Left lung (tissue), 10 donors: Measurements from ENCODE around the gene DNASE1. TPM values are rescaled to one million over a fixed set of nuclear protein-coding genes. Genes with fewer than 3 reads are reported as not detected.

Experiments
- ATAC-seq: fragments of 200-7000 bp; cut with Tn5 transposase; one replicate; pipeline ENCODE4 v1.9.1; 2020; ENCODE audit warnings: moderate library complexity
- DNase-seq, 4 donors: peaks; one replicate each; pipeline ENCODE4 v3.0.0-alpha.2; 2013 to 2020
- H3K27ac ChIP-seq, 2 donors: fragments of 200-600 bp; sonication (generic) in 1 of 2; one replicate each; pipeline versions ENCODE4 v1.5.0 to v1.8.0; 2020 to 2021
- H3K27me3 ChIP-seq, 2 donors: fragments of 200-600 bp; sonication (generic) in 1 of 2; one replicate each; pipeline versions ENCODE4 v1.5.0 to v1.8.0; 2020 to 2021
- H3K36me3 ChIP-seq, 2 donors: fragments of 200-600 bp; sonication (generic) in 1 of 2; one replicate each; pipeline versions ENCODE4 v1.5.0 to v1.8.0; 2020 to 2021
- H3K4me1 ChIP-seq, 2 donors: fragments of 200-600 bp; one replicate each; pipeline ENCODE4 v1.8.0; 2021
- H3K4me3 ChIP-seq, 2 donors: fragments of 200-600 bp; sonication (generic) in 1 of 2; one replicate each; pipeline versions ENCODE4 v1.5.0 to v1.8.0; 2020 to 2021; ENCODE audit warnings: mild to moderate bottlenecking in 1 of 2
- H3K9me3 ChIP-seq, 2 donors: fragments of 200-600 bp; sonication (generic) in 1 of 2; one replicate each; pipeline versions ENCODE4 v1.5.0 to v1.8.0; 2020 to 2021
- CTCF ChIP-seq, 2 donors: fragments of 200-600 bp; sonication (generic) in 1 of 2; IDR thresholded peaks; one replicate each; pipeline versions ENCODE4 v1.5.0 to v1.8.0; 2021; ENCODE audit warnings: antibody characterized with exemption in 2 of 2
- intact Hi-C, 2 donors: fragments of 100-400 bp; cut with DNase I; formaldehyde crosslinking; loops; one replicate each; pipeline versions ENCODE4 v1.11.2 to v1.14.2; 2022
- polyA plus RNA-seq, 6 donors: library from polyadenylated mRNA; unstranded; fragments of 120-200 nt; gene quantifications; one replicate each; pipeline ENCODE4 v1.2.1, GENCODE V29; 2013; ENCODE audit not compliant: insufficient read length in 6 of 6
- total RNA-seq, 2 donors: library from RNA; stranded (reverse); fragmentation: NEBNext Ultra II Directional; extraction: Animal tissue kit (Norgen Biotek cat#: 25700); gene quantifications; one replicate each; pipeline ENCODE4 v1.2.1, GENCODE V29; 2021
- donor health status: DM: no; HTN: yes; CAD: no.
- donor health status: DM: no; HTN: no; CAD: no.

Gene DNASE1
- total and polyA plus RNA-seq, 8 donors, result 14.6 to 30.0 (median 28.1) TPM

GRCh38 chr16:3706253-3707012, 51.9 kb downstream of the DNASE1 start:
- ATAC-seq, result no peak
- H3K27ac ChIP-seq, result no peak overlapping the region
- H3K9me3 ChIP-seq, result no peaks in the 10 kb centered on the region
- H3K36me3 ChIP-seq, result no peaks in the 10 kb centered on the region
- intact Hi-C loops, result no loop called here
- H3K27me3 ChIP-seq, result no peaks in the 10 kb centered on the region
- no peak for TF ChIP-seq CTCF (IDR thresholded peaks at IDR 0.05)
- H3K4me3 ChIP-seq, result no peak overlapping the region
- H3K4me1 ChIP-seq, result no peaks in the 10 kb centered on the region
- DNase-seq, result no peak

Other genes with a start within 250 kb of the DNASE1 start
- gene ZNF597, start 211.2 kb upstream of the DNASE1 start, total RNA-seq, result 1 to 10 TPM; 3.2 to 4.1 TPM
- 1 to 10 TPM; 4.0 to 4.8 (median 4.2) TPM for gene ZNF597, start 211.2 kb upstream of the DNASE1 start, polyA plus RNA-seq
- 10 to 100 TPM; 47.8 to 49.4 TPM for gene NAA60, start 211.0 kb upstream of the DNASE1 start, total RNA-seq
- 10 to 100 TPM; 35.9 to 54.6 (median 45.5) TPM for gene NAA60, start 211.0 kb upstream of the DNASE1 start, polyA plus RNA-seq
- not detected for gene C16orf90, start 159.2 kb upstream of the DNASE1 start, total RNA-seq
- under 1 TPM in 1 of 6 donors, not detected in 5; 0.15 TPM for gene C16orf90, start 159.2 kb upstream of the DNASE1 start, polyA plus RNA-seq
- gene CLUAP1, start 153.7 kb upstream of the DNASE1 start, total RNA-seq, result 10 to 100 TPM; 21.6 to 27.3 TPM
- 10 to 100 TPM; 38.7 to 57.4 (median 53.3) TPM for gene CLUAP1, start 153.7 kb upstream of the DNASE1 start, polyA plus RNA-seq
- 1 to 10 TPM; 1.9 to 3.6 TPM for gene NLRC3, start 77.3 kb upstream of the DNASE1 start, total RNA-seq
- gene NLRC3, start 77.3 kb upstream of the DNASE1 start, polyA plus RNA-seq, result 1 to 10 TPM; 2.9 to 4.5 (median 3.4) TPM
- 1 to 10 TPM; 6.7 to 8.1 TPM for gene SLX4, start 43.1 kb upstream of the DNASE1 start, total RNA-seq
- 1 to 10 TPM; 6.7 to 7.8 (median 7.1) TPM for gene SLX4, start 43.1 kb upstream of the DNASE1 start, polyA plus RNA-seq
- gene TRAP1, start 62.8 kb downstream of the DNASE1 start, total RNA-seq, result 10 to 100 TPM; 49.1 to 82.0 TPM
- gene TRAP1, start 62.8 kb downstream of the DNASE1 start, polyA plus RNA-seq, result 100 to 1,000 TPM in 1 of 6 donors, 10 to 100 TPM in 5; 78.0 to 100 (median 84.1) TPM
- 10 to 100 TPM; 48.3 to 63.7 TPM for gene CREBBP, start 226.0 kb downstream of the DNASE1 start, total RNA-seq
- gene CREBBP, start 226.0 kb downstream of the DNASE1 start, polyA plus RNA-seq, result 100 to 1,000 TPM in 5 of 6 donors, 10 to 100 TPM in 1; 96.5 to 112 (median 105) TPM